ENCODE results near the gene ZFAND2B. TPM values are rescaled to one million over a fixed set of nuclear protein-coding genes. Genes with fewer than 3 reads are reported as not detected.
A peak's percentile ranks its signal among the peaks of the same experiment; 100 is the strongest.

The ZFAND2B gene
- total and polyA plus RNA-seq, 8 donors, result 26.3 to 41.8 (median 36.0) TPM

DNA sequence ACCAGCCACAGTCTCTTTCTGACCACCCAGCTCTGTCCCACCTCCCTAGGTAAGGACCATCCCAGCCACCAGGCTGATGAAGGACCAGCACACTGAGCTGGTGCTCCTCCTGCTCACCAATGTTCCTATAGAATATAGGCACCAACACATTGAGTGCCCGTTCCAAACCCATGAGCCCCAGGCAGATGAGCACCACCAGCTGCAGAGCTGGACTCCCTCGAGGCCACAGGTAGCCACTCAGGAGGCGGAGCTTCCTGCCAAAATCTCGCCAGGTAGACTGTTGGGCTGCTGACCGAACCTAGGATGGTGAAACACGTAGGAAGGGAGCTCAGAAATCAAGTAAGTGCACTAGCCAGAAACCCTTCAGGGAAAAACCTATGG is 9.9 kb downstream of the ZFAND2B start:
- no peak overlapping the region for H3K4me3 ChIP-seq
- H3K36me3 ChIP-seq, result peaks cover 0 to 66% of the 10 kb centered on the region in 2 donors
- no peak for ATAC-seq
- H3K9me3 ChIP-seq, result no peaks in the 10 kb centered on the region
- intact Hi-C loops (cut with DNase I), result no loop called here
- TF ChIP-seq, protein P1, sequence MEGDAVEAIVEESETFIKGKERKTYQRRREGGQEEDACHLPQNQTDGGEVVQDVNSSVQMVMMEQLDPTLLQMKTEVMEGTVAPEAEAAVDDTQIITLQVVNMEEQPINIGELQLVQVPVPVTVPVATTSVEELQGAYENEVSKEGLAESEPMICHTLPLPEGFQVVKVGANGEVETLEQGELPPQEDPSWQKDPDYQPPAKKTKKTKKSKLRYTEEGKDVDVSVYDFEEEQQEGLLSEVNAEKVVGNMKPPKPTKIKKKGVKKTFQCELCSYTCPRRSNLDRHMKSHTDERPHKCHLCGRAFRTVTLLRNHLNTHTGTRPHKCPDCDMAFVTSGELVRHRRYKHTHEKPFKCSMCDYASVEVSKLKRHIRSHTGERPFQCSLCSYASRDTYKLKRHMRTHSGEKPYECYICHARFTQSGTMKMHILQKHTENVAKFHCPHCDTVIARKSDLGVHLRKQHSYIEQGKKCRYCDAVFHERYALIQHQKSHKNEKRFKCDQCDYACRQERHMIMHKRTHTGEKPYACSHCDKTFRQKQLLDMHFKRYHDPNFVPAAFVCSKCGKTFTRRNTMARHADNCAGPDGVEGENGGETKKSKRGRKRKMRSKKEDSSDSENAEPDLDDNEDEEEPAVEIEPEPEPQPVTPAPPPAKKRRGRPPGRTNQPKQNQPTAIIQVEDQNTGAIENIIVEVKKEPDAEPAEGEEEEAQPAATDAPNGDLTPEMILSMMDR (IDR thresholded peaks at IDR 0.05), result no peak
- no peak overlapping the region for H3K27ac ChIP-seq
- H3K27me3 ChIP-seq, result no peaks in the 10 kb centered on the region
- no peak for DNase-seq
- H3K4me1 ChIP-seq, result peaks cover 17 to 35% of the 10 kb centered on the region in 2 donors

DNA sequence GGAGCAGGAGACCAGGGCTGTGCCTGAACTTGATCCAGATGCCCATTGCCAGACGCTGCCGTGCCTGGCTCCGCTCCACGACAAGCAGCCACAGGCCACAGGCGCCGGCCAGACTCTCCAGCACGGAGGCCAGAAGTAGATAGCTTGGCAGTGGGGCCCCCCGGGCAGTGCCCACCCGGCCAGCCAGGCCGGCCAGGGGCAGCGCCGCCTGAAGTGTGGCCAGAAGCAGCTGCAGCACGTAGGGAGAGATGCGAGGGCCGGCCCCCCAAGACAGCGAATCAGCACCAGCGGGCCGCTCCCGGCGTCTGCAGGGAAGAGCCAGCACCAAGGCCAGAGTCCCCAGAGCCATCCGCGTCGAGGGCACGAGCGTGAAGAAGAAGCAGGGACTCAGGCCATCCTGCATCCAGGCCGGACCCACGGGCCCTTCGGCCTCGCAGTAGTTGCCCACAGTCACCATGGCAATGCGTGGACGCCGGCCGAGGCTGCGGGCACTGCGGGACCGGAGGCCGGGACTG is 11.7 kb downstream of the ZFAND2B start:
- H3K4me1 ChIP-seq, result peaks cover 17 to 35% of the 10 kb centered on the region in 2 donors
- TF ChIP-seq, protein P1 (IDR thresholded peaks at IDR 0.05), result no peak
- H3K27me3 ChIP-seq, result no peaks in the 10 kb centered on the region
- ATAC-seq (peak; percentile 70), DNase-seq (peak; percentile 64 to 88 (median 66))
- intact Hi-C loops (cut with DNase I), result no loop called here
- no peaks in the 10 kb centered on the region for H3K9me3 ChIP-seq
- peak overlapping the region; percentile 53 to 68 for H3K4me3 ChIP-seq
- peak overlapping the region; percentile 90 to 92 for H3K27ac ChIP-seq
- peaks cover 0 to 69% of the 10 kb centered on the region in 2 donors for H3K36me3 ChIP-seq

DNA sequence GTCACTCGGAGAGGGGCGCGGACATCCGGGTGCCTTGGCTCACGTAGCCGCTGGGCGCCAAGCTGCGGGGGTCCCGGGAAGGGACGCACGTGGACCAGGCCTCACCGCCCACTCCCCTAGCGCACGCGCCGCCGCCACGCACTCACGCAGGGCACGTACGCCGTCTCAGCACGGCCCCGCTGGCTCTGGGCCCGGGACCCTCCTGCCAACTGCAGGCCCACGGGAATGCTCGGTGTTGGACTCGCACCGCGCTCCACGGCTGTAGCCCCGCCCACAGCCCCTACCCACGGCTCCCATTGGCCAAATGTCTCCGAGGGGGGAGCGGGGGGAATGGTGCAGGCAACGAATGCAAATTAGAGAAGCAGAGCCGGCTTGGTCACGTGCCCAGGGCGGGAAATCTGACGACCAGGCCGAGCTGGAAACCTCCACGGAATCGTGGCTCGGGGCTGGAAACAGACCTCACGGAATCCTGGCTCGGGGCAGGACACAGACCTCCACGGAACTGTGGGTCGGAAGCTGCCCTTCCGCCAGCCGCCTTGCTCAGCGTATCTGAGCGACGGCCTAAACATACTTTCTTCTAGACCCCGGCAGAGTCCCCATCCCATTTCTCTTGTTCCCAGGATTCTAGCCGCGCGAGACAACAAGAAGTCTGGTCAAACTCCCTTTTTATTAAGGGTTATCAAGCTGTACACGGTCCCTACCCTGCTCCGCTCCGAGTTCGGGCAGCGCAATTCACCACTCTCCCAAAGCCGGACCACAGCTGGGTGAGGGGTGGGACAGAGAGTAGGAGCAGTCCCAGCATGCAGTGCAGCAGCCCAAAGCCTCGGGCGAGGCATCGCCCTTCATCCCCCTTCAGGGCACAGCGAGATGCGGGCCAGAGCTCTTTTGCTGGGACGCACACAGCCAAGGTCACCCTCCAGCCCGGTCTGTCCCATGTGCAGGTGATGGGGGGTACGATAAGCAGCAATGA is 12.4 kb downstream of the ZFAND2B start, which contains the start of gene ABCB6:
ABCB6 (minus strand) TSS at position 227 of the 970 bp plus-strand sequence. CDS start 285 bp downstream, outside the sequence.
- DNase-seq (peak; percentile 94 to 97 (median 96)), ATAC-seq (peak; percentile 92)
- Histone ChIP-seq H3K36me3 (peaks cover 0 to 69% of the 10 kb centered on the region in 2 donors), H3K4me1 (peaks cover 17 to 35% of the 10 kb centered on the region in 2 donors), H3K4me3 (peak within 1 kb of the TSS; percentile 53 to 68), H3K9me3 (no peaks in the 10 kb centered on the region), H3K27me3 (no peaks in the 10 kb centered on the region), H3K27ac (peak within 1 kb of the TSS; percentile 90 to 92)
- intact Hi-C loops (cut with DNase I), result no loop called here
- TF ChIP-seq, protein P1 (IDR thresholded peaks at IDR 0.05), result no peak

DNA sequence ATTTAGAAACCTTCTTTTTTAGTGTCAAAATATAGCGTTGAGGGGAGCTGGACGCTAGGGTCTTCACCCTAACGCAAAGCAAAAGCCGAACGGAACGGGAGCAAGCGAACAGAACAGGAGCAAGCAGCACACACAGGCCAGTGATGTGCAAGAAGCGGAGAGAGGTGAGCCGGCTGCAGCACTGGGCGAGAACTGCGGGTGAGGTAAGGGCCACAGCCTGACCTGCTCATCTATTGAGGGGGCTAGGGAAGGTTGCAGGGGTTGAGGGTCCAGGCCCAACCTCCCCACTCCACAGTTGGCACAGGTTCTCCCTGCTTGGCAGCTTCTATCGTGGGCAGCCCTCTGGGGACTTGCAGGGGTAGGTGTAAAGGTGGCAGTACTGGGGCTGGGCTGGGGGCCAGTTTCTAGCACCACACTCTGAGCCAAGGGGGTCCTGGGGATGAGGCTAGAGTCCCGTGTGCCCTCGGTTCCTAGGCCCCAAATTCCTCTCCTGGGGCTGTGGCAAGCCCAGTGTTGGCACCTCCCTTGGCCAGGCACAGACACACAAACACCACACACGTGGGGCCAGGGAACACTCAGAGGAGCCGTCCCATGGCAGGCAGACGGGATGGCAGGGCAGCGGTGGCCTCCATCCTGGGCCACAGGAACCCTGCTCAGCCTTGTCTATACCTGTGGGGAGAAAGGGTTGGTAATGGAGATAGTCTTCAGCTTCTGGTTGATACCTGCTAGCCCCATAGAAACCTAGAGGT is 13.4 kb downstream of the ZFAND2B start:
- intact Hi-C loops (cut with DNase I), result no loop called here
- peak overlapping the region in 1 of 2 donors; percentile 92 for H3K27ac ChIP-seq
- TF ChIP-seq, protein P1 (IDR thresholded peaks at IDR 0.05), result no peak

More for the DNA sequence above, 13.4 kb downstream of the ZFAND2B start:
- H3K4me1 ChIP-seq, result peaks cover 17 to 42% of the 10 kb centered on the region in 2 donors
- no peak overlapping the region for H3K4me3 ChIP-seq
- peaks cover 0 to 70% of the 10 kb centered on the region in 2 donors for H3K36me3 ChIP-seq
- DNase-seq (no peak), ATAC-seq (no peak)
- H3K27me3 ChIP-seq, result no peaks in the 10 kb centered on the region
- no peaks in the 10 kb centered on the region for H3K9me3 ChIP-seq
